ENCODE results near the gene SAAL1. TPM values are rescaled to one million over a fixed set of nuclear protein-coding genes. Genes with fewer than 3 reads are reported as not detected.
"Not testable (repeated sequence)": the region's sequence is repeated elsewhere in the genome, so short reads cannot be mapped to it uniquely, and the experiment has no call there.

Gene SAAL1
- total and polyA plus RNA-seq, 9 donors = 10.3 to 18.8 (median 13.7) TPM

GRCh38 chr11:18131115-18131514 lies 25.2 kb upstream of the SAAL1 start:
- not testable (repeated sequence) for H3K36me3 ChIP-seq (ENCODE audit: control insufficient read depth, insufficient read depth, low read length); H3K27ac ChIP-seq (ENCODE audit: low read length); H3K9me3 ChIP-seq (replicated peaks; ENCODE audit: control insufficient read depth, low read depth, low read length); H3K4me3 ChIP-seq (ENCODE audit: low read length); DNase-seq; H3K27me3 ChIP-seq (ENCODE audit: control insufficient read depth, insufficient read depth, low read length); H3K4me1 ChIP-seq (ENCODE audit: control insufficient read depth, insufficient read depth, low read length)
- no CpG with 5 or more reads among the region's 4 CpGs for WGBS (ENCODE audit: insufficient coverage)

GRCh38 chr11:18121331-18121828 lies 15.5 kb upstream of the SAAL1 start:
- WGBS (ENCODE audit: insufficient coverage) = 76% methylated on average over 14 of the region's 20 CpGs
- H3K9me3 ChIP-seq (replicated peaks; ENCODE audit: control insufficient read depth, low read depth, low read length); H3K4me1 ChIP-seq (ENCODE audit: control insufficient read depth, insufficient read depth, low read length); H3K4me3 ChIP-seq (ENCODE audit: low read length); H3K36me3 ChIP-seq (ENCODE audit: control insufficient read depth, insufficient read depth, low read length); H3K27me3 ChIP-seq (ENCODE audit: control insufficient read depth, insufficient read depth, low read length); H3K27ac ChIP-seq (ENCODE audit: low read length); DNase-seq: not testable (repeated sequence)

GRCh38 chr11:18115360-18116127 lies 9.7 kb upstream of the SAAL1 start:
- Histone ChIP-seq H3K27ac (ENCODE audit: low read length) (no peak overlapping the region), H3K9me3 (replicated peaks; ENCODE audit: control insufficient read depth, low read depth, low read length) (no peaks in the 10 kb centered on the region), H3K27me3 (ENCODE audit: control insufficient read depth, insufficient read depth, low read length) (peaks cover 7% of the 10 kb centered on the region), H3K4me3 (ENCODE audit: low read length) (no peak overlapping the region), H3K36me3 (ENCODE audit: control insufficient read depth, insufficient read depth, low read length) (no peaks in the 10 kb centered on the region), H3K4me1 (ENCODE audit: control insufficient read depth, insufficient read depth, low read length) (no peaks in the 10 kb centered on the region)
- peak; percentile 48 for DNase-seq
- WGBS (ENCODE audit: insufficient coverage) = 0% methylated on average over 7 of the region's 9 CpGs

GRCh38 chr11:18111005-18111404 lies 5.1 kb upstream of the SAAL1 start:
- no peak for DNase-seq
- Histone ChIP-seq H3K27me3 (ENCODE audit: control insufficient read depth, insufficient read depth, low read length) (peaks cover 9% of the 10 kb centered on the region), H3K4me1 (ENCODE audit: control insufficient read depth, insufficient read depth, low read length) (peaks cover 4% of the 10 kb centered on the region), H3K4me3 (ENCODE audit: low read length) (no peak overlapping the region), H3K36me3 (ENCODE audit: control insufficient read depth, insufficient read depth, low read length) (no peaks in the 10 kb centered on the region), H3K9me3 (replicated peaks; ENCODE audit: control insufficient read depth, low read depth, low read length) (no peaks in the 10 kb centered on the region), H3K27ac (ENCODE audit: low read length) (no peak overlapping the region)
- WGBS (ENCODE audit: insufficient coverage) = 29% methylated on average over 2 of the region's 2 CpGs

DNA sequence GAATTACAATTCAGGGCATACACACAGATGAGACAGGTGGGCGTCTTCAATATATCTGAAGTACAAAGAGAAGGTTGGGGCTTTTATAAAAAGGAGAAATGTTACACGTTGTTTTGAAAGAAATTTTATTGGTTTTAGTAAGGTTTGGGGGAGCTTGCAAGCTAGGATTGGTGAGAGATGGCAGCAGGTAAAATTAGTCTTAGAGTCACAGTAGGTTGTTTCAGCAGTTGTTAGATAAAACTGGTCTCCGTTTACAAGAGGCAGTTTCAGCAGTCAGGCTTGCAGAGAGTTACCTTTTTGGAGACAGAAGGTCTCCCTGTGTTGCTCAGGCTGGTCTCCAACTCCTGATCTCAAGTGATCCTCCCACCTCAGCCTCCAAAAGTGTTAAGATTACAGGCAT lies 2.4 kb upstream of the SAAL1 start:
- WGBS (ENCODE audit: insufficient coverage) = 42% methylated on average over 2 of the region's 3 CpGs
- no peak for DNase-seq
- Histone ChIP-seq H3K27me3 (ENCODE audit: control insufficient read depth, insufficient read depth, low read length) (peaks cover 9% of the 10 kb centered on the region), H3K4me1 (ENCODE audit: control insufficient read depth, insufficient read depth, low read length) (peaks cover 10% of the 10 kb centered on the region), H3K27ac (ENCODE audit: low read length) (no peak overlapping the region), H3K36me3 (ENCODE audit: control insufficient read depth, insufficient read depth, low read length) (peaks cover 2% of the 10 kb centered on the region), H3K9me3 (replicated peaks; ENCODE audit: control insufficient read depth, low read depth, low read length) (no peaks in the 10 kb centered on the region), H3K4me3 (ENCODE audit: low read length) (no peak overlapping the region)

GRCh38 chr11:18106688-18107087 lies 806 bp upstream of the SAAL1 start:
- WGBS (ENCODE audit: insufficient coverage) = 100% methylated on average over 1 of the region's 9 CpGs
- Histone ChIP-seq H3K27ac (ENCODE audit: low read length) (no peak overlapping the region), H3K36me3 (ENCODE audit: control insufficient read depth, insufficient read depth, low read length) (peaks cover 9% of the 10 kb centered on the region), H3K4me3 (ENCODE audit: low read length) (no peak overlapping the region), H3K9me3 (replicated peaks; ENCODE audit: control insufficient read depth, low read depth, low read length) (no peaks in the 10 kb centered on the region), H3K4me1 (ENCODE audit: control insufficient read depth, insufficient read depth, low read length) (peaks cover 10% of the 10 kb centered on the region), H3K27me3 (ENCODE audit: control insufficient read depth, insufficient read depth, low read length) (peaks cover 2% of the 10 kb centered on the region)
- no peak for DNase-seq

- H3K4me1 ChIP-seq (ENCODE audit: control insufficient read depth, insufficient read depth, low read length) = peaks cover 10% of the 10 kb centered on the region
- H3K27ac ChIP-seq (ENCODE audit: low read length) = peak overlapping the region; percentile 13
- H3K9me3 ChIP-seq (replicated peaks; ENCODE audit: control insufficient read depth, low read depth, low read length) = no peaks in the 10 kb centered on the region
- H3K36me3 ChIP-seq (ENCODE audit: control insufficient read depth, insufficient read depth, low read length) = peaks cover 12% of the 10 kb centered on the region
- peak overlapping the region; percentile 99 for H3K4me3 ChIP-seq (ENCODE audit: low read length)
- no peak for DNase-seq
- WGBS (ENCODE audit: insufficient coverage) = 13% methylated on average over 11 of the region's 29 CpGs
- peaks cover 2% of the 10 kb centered on the region for H3K27me3 ChIP-seq (ENCODE audit: control insufficient read depth, insufficient read depth, low read length)
Measured at GRCh38 chr11:18105086-18105801, 638 bp downstream of the SAAL1 start.

DNA sequence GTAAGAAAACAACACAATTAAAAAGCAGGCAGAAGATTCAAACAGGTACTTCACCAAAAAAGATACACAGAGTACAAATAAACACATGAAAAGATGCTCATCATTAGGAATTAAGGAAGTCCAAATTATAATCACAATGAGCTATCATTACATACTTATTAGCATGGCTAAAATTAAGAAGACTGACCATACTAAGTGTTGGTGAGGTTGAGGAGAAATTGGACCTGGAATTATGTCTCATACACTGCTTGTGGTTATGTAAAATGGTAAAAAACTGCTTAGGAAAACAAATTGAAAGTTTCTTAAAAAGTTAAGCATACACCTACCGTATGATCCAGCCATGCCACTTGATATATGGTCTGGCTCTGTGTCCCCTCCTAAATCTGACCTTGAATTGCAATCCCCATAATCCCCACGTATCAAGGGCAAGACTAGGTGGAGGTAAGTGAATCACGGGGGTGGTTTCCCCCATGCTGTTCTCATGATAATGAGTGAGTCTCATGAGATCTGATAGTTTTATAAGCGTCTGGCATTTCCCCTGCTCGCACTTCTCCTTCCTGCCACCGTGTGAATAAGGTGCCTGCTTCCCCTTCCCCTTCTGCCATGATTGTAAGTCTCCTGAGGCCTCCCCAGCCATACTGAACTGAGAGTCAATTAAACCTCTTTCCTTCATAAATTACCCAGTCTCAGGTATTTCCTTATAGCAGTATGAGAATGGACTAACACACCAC lies 4.8 kb downstream of the SAAL1 start:
- DNase-seq = no peak
- Histone ChIP-seq H3K4me1 (ENCODE audit: control insufficient read depth, insufficient read depth, low read length) (peaks cover 6% of the 10 kb centered on the region), H3K27me3 (ENCODE audit: control insufficient read depth, insufficient read depth, low read length) (no peaks in the 10 kb centered on the region), H3K4me3 (ENCODE audit: low read length) (no peak overlapping the region), H3K36me3 (ENCODE audit: control insufficient read depth, insufficient read depth, low read length) (peaks cover 30% of the 10 kb centered on the region), H3K9me3 (replicated peaks; ENCODE audit: control insufficient read depth, low read depth, low read length) (no peaks in the 10 kb centered on the region), H3K27ac (ENCODE audit: low read length) (no peak overlapping the region)
- whole genome bisulfite sequencing (ENCODE audit: insufficient coverage) = 60% methylated on average over 1 of the region's 6 CpGs

DNA sequence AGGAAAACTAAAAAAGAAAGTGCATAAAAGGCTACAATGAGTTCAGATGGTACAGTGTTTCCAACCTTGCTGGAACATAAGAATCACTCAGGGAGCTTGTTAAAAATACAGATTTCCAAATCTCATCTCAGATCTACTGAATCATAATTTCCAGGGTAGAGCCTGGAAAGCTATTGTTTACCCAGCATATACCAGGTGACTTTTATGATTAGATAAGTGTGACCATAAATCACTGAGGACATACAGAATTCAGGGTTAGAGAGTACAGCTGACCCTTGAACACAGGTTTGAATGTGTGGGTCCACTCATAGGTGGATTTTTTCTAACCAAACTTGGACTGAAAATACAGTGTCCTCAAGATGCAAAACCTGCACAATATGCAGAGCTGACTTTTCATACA lies 11.9 kb downstream of the SAAL1 start:
- Histone ChIP-seq H3K4me1 (ENCODE audit: control insufficient read depth, insufficient read depth, low read length) (no peaks in the 10 kb centered on the region), H3K36me3 (ENCODE audit: control insufficient read depth, insufficient read depth, low read length) (peaks cover 46% of the 10 kb centered on the region), H3K27ac (ENCODE audit: low read length) (no peak overlapping the region), H3K9me3 (replicated peaks; ENCODE audit: control insufficient read depth, low read depth, low read length) (no peaks in the 10 kb centered on the region), H3K27me3 (ENCODE audit: control insufficient read depth, insufficient read depth, low read length) (no peaks in the 10 kb centered on the region), H3K4me3 (ENCODE audit: low read length) (no peak overlapping the region)
- no peak for DNase-seq

GRCh38 chr11:18091731-18092130 lies 14.2 kb downstream of the SAAL1 start:
- Histone ChIP-seq H3K27me3 (ENCODE audit: control insufficient read depth, insufficient read depth, low read length) (no peaks in the 10 kb centered on the region), H3K9me3 (replicated peaks; ENCODE audit: control insufficient read depth, low read depth, low read length) (no peaks in the 10 kb centered on the region), H3K4me3 (ENCODE audit: low read length) (no peak overlapping the region), H3K4me1 (ENCODE audit: control insufficient read depth, insufficient read depth, low read length) (no peaks in the 10 kb centered on the region), H3K36me3 (ENCODE audit: control insufficient read depth, insufficient read depth, low read length) (peaks cover 49% of the 10 kb centered on the region), H3K27ac (ENCODE audit: low read length) (no peak overlapping the region)
- no peak for DNase-seq
- 95% methylated on average over 2 of the region's 2 CpGs for WGBS (ENCODE audit: insufficient coverage)

Data from muscle of leg (tissue), 11 donors.